ENCODE measurements around the gene ZNF664.

GRCh38 chr12:123956249-123956648 lies 16.8 kb upstream of the ZNF664 start:
- TF ChIP-seq CTCF (IDR thresholded peaks at IDR 0.05) (no peak), POLR2A (IDR thresholded peaks at IDR 0.05) (no peak)
